ENCODE data around the gene SPDYE8. TPM values are rescaled to one million over a fixed set of nuclear protein-coding genes. Genes with fewer than 3 reads are reported as not detected.
"Not testable (repeated sequence)": the region's sequence is repeated elsewhere in the genome, so short reads cannot be mapped to it uniquely, and the experiment has no call there.

The SPDYE8 gene
- total RNA-seq, 3 donors from 2014 or later = not detected

GRCh38 chr7:72975656-72976286, 53.8 kb downstream of the SPDYE8 start:
- DNase-seq (ENCODE audit: low spot score in 2 of 2) = not testable (repeated sequence)

GRCh38 chr7:72974781-72975180, 54.8 kb downstream of the SPDYE8 start:
- H3K9me3 ChIP-seq; H3K27me3 ChIP-seq; H3K4me1 ChIP-seq; H3K36me3 ChIP-seq; H3K4me3 ChIP-seq; DNase-seq (ENCODE audit: low spot score in 2 of 2); intact Hi-C loops (cut with DNase I; ENCODE audit: low total_unique reads); H3K27ac ChIP-seq: not testable (repeated sequence)

More at GRCh38 chr7:72975656-72976286, 53.8 kb downstream of the SPDYE8 start:
- H3K4me3 ChIP-seq; H3K4me1 ChIP-seq; H3K27me3 ChIP-seq; intact Hi-C loops (cut with DNase I; ENCODE audit: low total_unique reads); H3K9me3 ChIP-seq; H3K36me3 ChIP-seq; H3K27ac ChIP-seq: not testable (repeated sequence)

- intact Hi-C loops (cut with DNase I; ENCODE audit: low total_unique reads) = not testable (repeated sequence)
Measured at GRCh38 chr7:72971505-72971904, 58.1 kb downstream of the SPDYE8 start.

More at GRCh38 chr7:72971505-72971904, 58.1 kb downstream of the SPDYE8 start:
- H3K9me3 ChIP-seq; H3K4me1 ChIP-seq; H3K27ac ChIP-seq; H3K4me3 ChIP-seq; DNase-seq (ENCODE audit: low spot score in 2 of 2); H3K36me3 ChIP-seq; H3K27me3 ChIP-seq: not testable (repeated sequence)

Other genes starting within 250 kb of the SPDYE8 start
- gene TYW1B, start 201.6 kb downstream of the SPDYE8 start, total RNA-seq = 10 to 100 TPM in 1 of 3 donors, 1 to 10 TPM in 2; 3.0 to 10.2 (median 7.2) TPM
- 10 to 100 TPM; 12.1 to 12.8 (median 12.3) TPM for gene POM121, start 104.7 kb downstream of the SPDYE8 start, total RNA-seq
- gene TRIM74, start 60.3 kb downstream of the SPDYE8 start, total RNA-seq = under 1 TPM; 0.16 to 0.98 (median 0.88) TPM
- not detected for gene SPDYE11, start 28.1 kb upstream of the SPDYE8 start, total RNA-seq
- not detected for gene SPDYE9, start 56.3 kb upstream of the SPDYE8 start, total RNA-seq

All from breast epithelium (tissue), 4 donors.